GM23338 (cell line): ENCODE data around the gene GPR52. TPM values are rescaled to one million over a fixed set of nuclear protein-coding genes. Genes with fewer than 3 reads are reported as not detected.

Experiments
- ATAC-seq: fragments of 200-7000 bp; cut with Tn5 transposase; 3 replicates; pipeline ENCODE4 v1.9.1; 2020
- DNase-seq: peaks from one replicate; pipeline ENCODE4 v3.0.0-alpha.2; 2015; ENCODE audit warnings: low spot score
- H2AFZ ChIP-seq: fragments of 200-600 bp; sonication (generic); 2 replicates; pipeline ENCODE4 v1.8.0; 2016; ENCODE audit warnings: antibody characterized with exemption, mild to moderate bottlenecking, moderate library complexity
- H3F3A ChIP-seq: fragments of 200-600 bp; sonication (generic); replicated peaks from 2 replicates; pipeline ENCODE4 v1.8.0; 2017; ENCODE audit warnings: antibody characterized with exemption, mixed run types, low read depth
- H3K27ac ChIP-seq: fragments of 200-600 bp; sonication (generic); 2 replicates; pipeline ENCODE4 v1.6.1; 2016; ENCODE audit warnings: low read depth
- H3K27me3 ChIP-seq: fragments of 200-600 bp; sonication (generic); 2 replicates; pipeline ENCODE4 v1.8.0; 2016; ENCODE audit warnings: mild to moderate bottlenecking, mixed run types, moderate library complexity; ENCODE audit not compliant: insufficient read depth
- H3K36me3 ChIP-seq: fragments of 200-600 bp; sonication (generic); 2 replicates; pipeline ENCODE4 v1.8.0; 2016; ENCODE audit warnings: mild to moderate bottlenecking; ENCODE audit not compliant: insufficient read depth
- H3K4me1 ChIP-seq: fragments of 200-600 bp; sonication (generic); 2 replicates; pipeline ENCODE4 v1.8.0; 2016; ENCODE audit warnings: mild to moderate bottlenecking, moderate library complexity; ENCODE audit not compliant: insufficient read depth
- H3K4me2 ChIP-seq: fragments of 200-600 bp; sonication (generic); 2 replicates; pipeline ENCODE4 v1.7.1; 2017; ENCODE audit warnings: mixed run types
- H3K4me3 ChIP-seq: fragments of 200-600 bp; sonication (generic); 2 replicates; pipeline ENCODE4 v1.6.1; 2016; ENCODE audit warnings: mixed run types
- H3K79me2 ChIP-seq: fragments of 200-600 bp; sonication (generic); replicated peaks from 2 replicates; pipeline ENCODE4 v1.8.0; 2017; ENCODE audit warnings: mild to moderate bottlenecking; ENCODE audit not compliant: insufficient read depth
- H3K9me2 ChIP-seq: fragments of 200-600 bp; sonication (generic); 2 replicates; pipeline ENCODE4 v1.8.0; 2017; ENCODE audit not compliant: insufficient read depth
- H4K20me1 ChIP-seq: fragments of 200-600 bp; sonication (generic); replicated peaks from 2 replicates; pipeline ENCODE4 v1.8.0; 2017; ENCODE audit warnings: mild to moderate bottlenecking; ENCODE audit not compliant: insufficient read depth
- H3K27ac Mint-ChIP-seq: 2 replicates; pipeline ENCODE4 v1.8.0; 2020; ENCODE audit warnings: inconsistent platforms, mild to moderate bottlenecking, moderate library complexity, mixed read lengths
- H3K27me3 Mint-ChIP-seq: 3 replicates; pipeline ENCODE4 v1.8.0; 2022; ENCODE audit warnings: low read depth, mild to moderate bottlenecking, moderate library complexity, mixed read lengths, inconsistent platforms; ENCODE audit not compliant: insufficient read depth, poor library complexity
- H3K36me3 Mint-ChIP-seq: 3 replicates; pipeline ENCODE4 v1.8.0; 2021; ENCODE audit warnings: low read depth, mild to moderate bottlenecking, inconsistent platforms, moderate library complexity, mixed read lengths
- H3K4me1 Mint-ChIP-seq: 3 replicates; pipeline ENCODE4 v1.8.0; 2020; ENCODE audit warnings: mild to moderate bottlenecking, inconsistent platforms, mixed read lengths
- H3K4me3 Mint-ChIP-seq: 3 replicates; pipeline ENCODE4 v1.8.0; 2021; ENCODE audit warnings: moderate library complexity, mild to moderate bottlenecking, inconsistent platforms, mixed read lengths
- H3K9me3 Mint-ChIP-seq: 3 replicates; pipeline ENCODE4 v1.8.0; 2020; ENCODE audit warnings: moderate library complexity, mild to moderate bottlenecking, inconsistent platforms, mixed read lengths
- CREB1 ChIP-seq: fragments of 250-450 bp; sonication (Bioruptor Pico); IDR thresholded peaks from 2 replicates; pipeline ENCODE4 v1.5.0; 2020; ENCODE audit warnings: low read depth, mild to moderate bottlenecking, moderate library complexity
- EZH2 ChIP-seq: fragments of 200-600 bp; sonication (generic); IDR thresholded peaks from one replicate; pipeline ENCODE4 v1.8.0; 2017; ENCODE audit warnings: antibody characterized with exemption, mild to moderate bottlenecking, low read depth; ENCODE audit not compliant: unreplicated experiment
- EZH2phosphoT487 ChIP-seq: fragments of 200-600 bp; sonication (generic); IDR thresholded peaks from one replicate; pipeline ENCODE4 v1.8.1; 2018; ENCODE audit warnings: antibody characterized with exemption; ENCODE audit not compliant: unreplicated experiment
- NANOG ChIP-seq: IDR thresholded peaks from 2 replicates; pipeline ENCODE4 v1.6.1; 2016; ENCODE audit warnings: antibody characterized with exemption, borderline replicate concordance
- POLR2AphosphoS5 ChIP-seq: IDR thresholded peaks from 2 replicates; pipeline ENCODE4 v1.6.1; 2016; ENCODE audit warnings: antibody characterized with exemption, low read depth
- REST ChIP-seq: IDR thresholded peaks from one replicate; pipeline ENCODE4 v1.6.1; 2018; ENCODE audit warnings: antibody characterized with exemption; ENCODE audit not compliant: unreplicated experiment
- STAT1 ChIP-seq: IDR thresholded peaks from one replicate; pipeline ENCODE4 v1.6.1; 2016; ENCODE audit warnings: antibody characterized with exemption; ENCODE audit not compliant: unreplicated experiment
- ZNF114 ChIP-seq: fragments of 250-450 bp; sonication (Bioruptor Pico); IDR thresholded peaks from 2 replicates; pipeline ENCODE4 v1.5.0; 2020; ENCODE audit warnings: mild to moderate bottlenecking, moderate library complexity
- polyA plus RNA-seq: library from polyadenylated mRNA; unstranded; fragments of >200 nt; fragmentation: Nextera tagmentation; extraction: Ambion mirVana; gene quantifications from 2 replicates; pipeline ENCODE4 v1.2.1, GENCODE V29; 2016
- total RNA-seq: library from RNA; depleted of rRNA; stranded (reverse); fragments of >200 nt; shearing (Covaris generic); gene quantifications from 2 replicates; pipeline ENCODE4 v1.2.3, GENCODE V29; 2014
- TF ChIP-seq, protein P1 (sequence below): fragments of 250-450 bp; sonication (Bioruptor Pico); IDR thresholded peaks from 2 replicates; pipeline ENCODE4 v1.5.0; 2020; ENCODE audit warnings: mild to moderate bottlenecking, moderate library complexity
- TF ChIP-seq, protein P2 (sequence below): IDR thresholded peaks from 2 replicates; pipeline ENCODE4 v1.6.1; 2016; ENCODE audit warnings: antibody characterized with exemption
- TF ChIP-seq, protein P3 (sequence below), 2 experiments: fragments of 200-600 bp in 1 of 2; sonication (generic) in 1 of 2; conservative IDR thresholded peaks; 2 replicates each; pipeline versions ENCODE4 v1.5.1 to v1.6.1; 2016 to 2017; ENCODE audit warnings: antibody characterized with exemption in 2 of 2, low read depth in 2 of 2, mild to moderate bottlenecking in 2 of 2, moderate library complexity in 1 of 2

Gene GPR52
- total and polyA plus RNA-seq, 2 experiments from 2014 or later = 1.6 TPM; not detected in 1

- TF ChIP-seq, protein P1, sequence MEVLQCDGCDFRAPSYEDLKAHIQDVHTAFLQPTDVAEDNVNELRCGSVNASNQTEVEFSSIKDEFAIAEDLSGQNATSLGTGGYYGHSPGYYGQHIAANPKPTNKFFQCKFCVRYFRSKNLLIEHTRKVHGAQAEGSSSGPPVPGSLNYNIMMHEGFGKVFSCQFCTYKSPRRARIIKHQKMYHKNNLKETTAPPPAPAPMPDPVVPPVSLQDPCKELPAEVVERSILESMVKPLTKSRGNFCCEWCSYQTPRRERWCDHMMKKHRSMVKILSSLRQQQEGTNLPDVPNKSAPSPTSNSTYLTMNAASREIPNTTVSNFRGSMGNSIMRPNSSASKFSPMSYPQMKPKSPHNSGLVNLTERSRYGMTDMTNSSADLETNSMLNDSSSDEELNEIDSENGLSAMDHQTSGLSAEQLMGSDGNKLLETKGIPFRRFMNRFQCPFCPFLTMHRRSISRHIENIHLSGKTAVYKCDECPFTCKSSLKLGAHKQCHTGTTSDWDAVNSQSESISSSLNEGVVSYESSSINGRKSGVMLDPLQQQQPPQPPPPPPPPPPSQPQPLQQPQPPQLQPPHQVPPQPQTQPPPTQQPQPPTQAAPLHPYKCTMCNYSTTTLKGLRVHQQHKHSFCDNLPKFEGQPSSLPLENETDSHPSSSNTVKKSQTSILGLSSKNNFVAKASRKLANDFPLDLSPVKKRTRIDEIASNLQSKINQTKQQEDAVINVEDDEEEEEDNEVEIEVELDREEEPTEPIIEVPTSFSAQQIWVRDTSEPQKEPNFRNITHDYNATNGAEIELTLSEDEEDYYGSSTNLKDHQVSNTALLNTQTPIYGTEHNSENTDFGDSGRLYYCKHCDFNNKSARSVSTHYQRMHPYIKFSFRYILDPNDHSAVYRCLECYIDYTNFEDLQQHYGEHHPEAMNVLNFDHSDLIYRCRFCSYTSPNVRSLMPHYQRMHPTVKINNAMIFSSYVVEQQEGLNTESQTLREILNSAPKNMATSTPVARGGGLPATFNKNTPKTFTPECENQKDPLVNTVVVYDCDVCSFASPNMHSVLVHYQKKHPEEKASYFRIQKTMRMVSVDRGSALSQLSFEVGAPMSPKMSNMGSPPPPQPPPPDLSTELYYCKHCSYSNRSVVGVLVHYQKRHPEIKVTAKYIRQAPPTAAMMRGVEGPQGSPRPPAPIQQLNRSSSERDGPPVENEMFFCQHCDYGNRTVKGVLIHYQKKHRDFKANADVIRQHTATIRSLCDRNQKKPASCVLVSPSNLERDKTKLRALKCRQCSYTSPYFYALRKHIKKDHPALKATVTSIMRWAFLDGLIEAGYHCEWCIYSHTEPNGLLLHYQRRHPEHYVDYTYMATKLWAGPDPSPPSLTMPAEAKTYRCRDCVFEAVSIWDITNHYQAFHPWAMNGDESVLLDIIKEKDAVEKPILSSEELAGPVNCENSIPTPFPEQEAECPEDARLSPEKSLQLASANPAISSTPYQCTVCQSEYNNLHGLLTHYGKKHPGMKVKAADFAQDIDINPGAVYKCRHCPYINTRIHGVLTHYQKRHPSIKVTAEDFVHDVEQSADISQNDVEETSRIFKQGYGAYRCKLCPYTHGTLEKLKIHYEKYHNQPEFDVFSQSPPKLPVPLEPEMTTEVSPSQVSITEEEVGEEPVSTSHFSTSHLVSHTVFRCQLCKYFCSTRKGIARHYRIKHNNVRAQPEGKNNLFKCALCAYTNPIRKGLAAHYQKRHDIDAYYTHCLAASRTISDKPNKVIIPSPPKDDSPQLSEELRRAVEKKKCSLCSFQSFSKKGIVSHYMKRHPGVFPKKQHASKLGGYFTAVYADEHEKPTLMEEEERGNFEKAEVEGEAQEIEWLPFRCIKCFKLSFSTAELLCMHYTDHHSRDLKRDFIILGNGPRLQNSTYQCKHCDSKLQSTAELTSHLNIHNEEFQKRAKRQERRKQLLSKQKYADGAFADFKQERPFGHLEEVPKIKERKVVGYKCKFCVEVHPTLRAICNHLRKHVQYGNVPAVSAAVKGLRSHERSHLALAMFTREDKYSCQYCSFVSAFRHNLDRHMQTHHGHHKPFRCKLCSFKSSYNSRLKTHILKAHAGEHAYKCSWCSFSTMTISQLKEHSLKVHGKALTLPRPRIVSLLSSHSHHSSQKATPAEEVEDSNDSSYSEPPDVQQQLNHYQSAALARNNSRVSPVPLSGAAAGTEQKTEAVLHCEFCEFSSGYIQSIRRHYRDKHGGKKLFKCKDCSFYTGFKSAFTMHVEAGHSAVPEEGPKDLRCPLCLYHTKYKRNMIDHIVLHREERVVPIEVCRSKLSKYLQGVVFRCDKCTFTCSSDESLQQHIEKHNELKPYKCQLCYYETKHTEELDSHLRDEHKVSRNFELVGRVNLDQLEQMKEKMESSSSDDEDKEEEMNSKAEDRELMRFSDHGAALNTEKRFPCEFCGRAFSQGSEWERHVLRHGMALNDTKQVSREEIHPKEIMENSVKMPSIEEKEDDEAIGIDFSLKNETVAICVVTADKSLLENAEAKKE (CRISPR knock-in tag) = no peak
These were observed 14.3 kb upstream of the GPR52 start (continued) for GRCh38 chr1:174433451-174433850.

GRCh38 chr1:174445351-174445750 lies 2.4 kb upstream of the GPR52 start:
- no peaks in the 10 kb centered on the region for H3K9me2 ChIP-seq
- no peaks in the 10 kb centered on the region for H3K36me3 ChIP-seq
- H3K4me1 Mint-ChIP-seq = peaks cover 14% of the 10 kb centered on the region
- H3F3A ChIP-seq = no peaks in the 10 kb centered on the region
- H3K4me3 Mint-ChIP-seq = no peak overlapping the region
- no peak for ATAC-seq
- no peaks in the 10 kb centered on the region for H3K79me2 ChIP-seq
- H3K4me3 ChIP-seq = no peak overlapping the region
- no peak for DNase-seq
- no peak overlapping the region for H2AFZ ChIP-seq
- H3K4me2 ChIP-seq = no peak overlapping the region
- no peak overlapping the region for H3K27ac Mint-ChIP-seq
- no peaks in the 10 kb centered on the region for H3K27me3 ChIP-seq
- no peaks in the 10 kb centered on the region for H4K20me1 ChIP-seq
- H3K36me3 Mint-ChIP-seq = no peaks in the 10 kb centered on the region
- no peak overlapping the region for H3K27ac ChIP-seq
- 0 out of 2 replicates have a peak, but pooled peaks cover 2% of the 10 kb centered on the region for H3K4me1 ChIP-seq
- no peaks in the 10 kb centered on the region for H3K9me3 Mint-ChIP-seq
- H3K27me3 Mint-ChIP-seq = no peaks in the 10 kb centered on the region
- TF ChIP-seq REST = no peak
- TF ChIP-seq ZNF114 = no peak
- no peak for TF ChIP-seq NANOG
- TF ChIP-seq STAT1 = no peak
- TF ChIP-seq EZH2 = no peak
- TF ChIP-seq CREB1 (CRISPR knock-in tag) = no peak
- TF ChIP-seq, protein P2, sequence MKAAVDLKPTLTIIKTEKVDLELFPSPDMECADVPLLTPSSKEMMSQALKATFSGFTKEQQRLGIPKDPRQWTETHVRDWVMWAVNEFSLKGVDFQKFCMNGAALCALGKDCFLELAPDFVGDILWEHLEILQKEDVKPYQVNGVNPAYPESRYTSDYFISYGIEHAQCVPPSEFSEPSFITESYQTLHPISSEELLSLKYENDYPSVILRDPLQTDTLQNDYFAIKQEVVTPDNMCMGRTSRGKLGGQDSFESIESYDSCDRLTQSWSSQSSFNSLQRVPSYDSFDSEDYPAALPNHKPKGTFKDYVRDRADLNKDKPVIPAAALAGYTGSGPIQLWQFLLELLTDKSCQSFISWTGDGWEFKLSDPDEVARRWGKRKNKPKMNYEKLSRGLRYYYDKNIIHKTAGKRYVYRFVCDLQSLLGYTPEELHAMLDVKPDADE = no peak
- TF ChIP-seq, protein P3, sequence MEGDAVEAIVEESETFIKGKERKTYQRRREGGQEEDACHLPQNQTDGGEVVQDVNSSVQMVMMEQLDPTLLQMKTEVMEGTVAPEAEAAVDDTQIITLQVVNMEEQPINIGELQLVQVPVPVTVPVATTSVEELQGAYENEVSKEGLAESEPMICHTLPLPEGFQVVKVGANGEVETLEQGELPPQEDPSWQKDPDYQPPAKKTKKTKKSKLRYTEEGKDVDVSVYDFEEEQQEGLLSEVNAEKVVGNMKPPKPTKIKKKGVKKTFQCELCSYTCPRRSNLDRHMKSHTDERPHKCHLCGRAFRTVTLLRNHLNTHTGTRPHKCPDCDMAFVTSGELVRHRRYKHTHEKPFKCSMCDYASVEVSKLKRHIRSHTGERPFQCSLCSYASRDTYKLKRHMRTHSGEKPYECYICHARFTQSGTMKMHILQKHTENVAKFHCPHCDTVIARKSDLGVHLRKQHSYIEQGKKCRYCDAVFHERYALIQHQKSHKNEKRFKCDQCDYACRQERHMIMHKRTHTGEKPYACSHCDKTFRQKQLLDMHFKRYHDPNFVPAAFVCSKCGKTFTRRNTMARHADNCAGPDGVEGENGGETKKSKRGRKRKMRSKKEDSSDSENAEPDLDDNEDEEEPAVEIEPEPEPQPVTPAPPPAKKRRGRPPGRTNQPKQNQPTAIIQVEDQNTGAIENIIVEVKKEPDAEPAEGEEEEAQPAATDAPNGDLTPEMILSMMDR (conservative IDR thresholded peaks at IDR 0.05; ENCODE audit: low read depth in 2 of 2) = no peak
- no peak for TF ChIP-seq POLR2AphosphoS5
- TF ChIP-seq EZH2phosphoT487 = no peak
